Neuronal stem cell (in vitro differentiated cells): ENCODE data around the gene SEPTIN7.
A peak's percentile ranks its signal among the peaks of the same experiment; 100 is the strongest.

ENCODE experiments used
- DNase-seq: peaks from one replicate; pipeline ENCODE4 v3.0.0-alpha.2; 2013; ENCODE audit warnings: low spot score
- H2AFZ ChIP-seq: one replicate; pipeline ENCODE4 v1.6.1; 2013; ENCODE audit warnings: mild to moderate bottlenecking, low read length, inconsistent platforms
- H2AK5ac ChIP-seq: 2 replicates; pipeline ENCODE4 v1.6.1; 2013; ENCODE audit warnings: low read depth, mild to moderate bottlenecking, inconsistent platforms, low read length, moderate library complexity, mixed read lengths
- H2BK120ac ChIP-seq: 2 replicates; pipeline ENCODE4 v1.6.1; 2013; ENCODE audit warnings: low read depth, mild to moderate bottlenecking, inconsistent platforms, low read length, moderate library complexity, mixed read lengths
- H2BK12ac ChIP-seq: one replicate; pipeline ENCODE4 v1.6.1; 2013; ENCODE audit warnings: low read length, inconsistent platforms
- H2BK15ac ChIP-seq: 2 replicates; pipeline ENCODE4 v1.6.1; 2013; ENCODE audit warnings: mild to moderate bottlenecking, low read length, inconsistent platforms, mixed read lengths
- H2BK5ac ChIP-seq: one replicate; pipeline ENCODE4 v1.6.1; 2013; ENCODE audit warnings: inconsistent platforms, mild to moderate bottlenecking, low read length, moderate library complexity
- H3K14ac ChIP-seq: one replicate; pipeline ENCODE4 v1.6.1; 2013; ENCODE audit warnings: low read length, inconsistent platforms
- H3K18ac ChIP-seq: 2 replicates; pipeline ENCODE4 v1.6.1; 2013; ENCODE audit warnings: low read length, inconsistent platforms
- H3K23ac ChIP-seq: 2 replicates; pipeline ENCODE4 v1.6.1; 2013; ENCODE audit warnings: low read depth, mild to moderate bottlenecking, mixed read lengths, low read length, inconsistent platforms; ENCODE audit not compliant: poor library complexity
- H3K27ac ChIP-seq: replicated peaks from 3 replicates; pipeline ENCODE4 v1.5.1; 2013; ENCODE audit warnings: low read length, inconsistent platforms
- H3K27me3 ChIP-seq, 3 experiments: 2 replicates each; pipeline ENCODE4 v1.6.1; 2013; ENCODE audit warnings: low read length in 3 of 3, mild to moderate bottlenecking in 2 of 3, inconsistent platforms in 1 of 3, low read depth in 1 of 3, mixed read lengths in 1 of 3, moderate library complexity in 1 of 3; ENCODE audit not compliant: control insufficient read depth in 3 of 3, insufficient read depth in 3 of 3
- H3K36me3 ChIP-seq, 2 donors: replicated peaks in 1 of 2; 2 replicates each; pipeline ENCODE4 v1.6.1; 2013; ENCODE audit warnings: low read length in 2 of 2; ENCODE audit not compliant: control insufficient read depth in 2 of 2, insufficient read depth in 2 of 2
- H3K4ac ChIP-seq: 2 replicates; pipeline ENCODE4 v1.6.1; 2013; ENCODE audit warnings: inconsistent platforms, mild to moderate bottlenecking, low read length, moderate library complexity
- H3K4me1 ChIP-seq, 2 donors: 1 replicate in 1 of 2; 2 replicates in 1 of 2; pipeline ENCODE4 v1.6.1; 2013; ENCODE audit warnings: low read length in 2 of 2, low read depth in 1 of 2; ENCODE audit not compliant: control insufficient read depth in 2 of 2, insufficient read depth in 1 of 2
- H3K4me2 ChIP-seq: one replicate; pipeline ENCODE4 v1.6.1; 2013; ENCODE audit warnings: mild to moderate bottlenecking, low read length, inconsistent platforms; ENCODE audit not compliant: insufficient read depth, poor library complexity, severe bottlenecking
- H3K4me3 ChIP-seq, 2 donors: 2 replicates each; pipeline ENCODE4 v1.5.1; 2013; ENCODE audit warnings: low read length in 2 of 2, mild to moderate bottlenecking in 2 of 2, inconsistent platforms in 1 of 2, moderate library complexity in 1 of 2
- H3K79me1 ChIP-seq: one replicate; pipeline ENCODE4 v1.6.1; 2013; ENCODE audit warnings: low read depth, mild to moderate bottlenecking, inconsistent platforms, low read length, moderate library complexity
- H3K9ac ChIP-seq: one replicate; pipeline ENCODE4 v1.6.1; 2013; ENCODE audit warnings: mild to moderate bottlenecking, low read depth, low read length, inconsistent platforms; ENCODE audit not compliant: poor library complexity
- H3K9me3 ChIP-seq, 2 donors: replicated peaks in 1 of 2; 2 replicates each; pipeline versions ENCODE3 to v1.6.1; 2013; ENCODE audit warnings: low read length in 2 of 2, mild to moderate bottlenecking in 2 of 2, inconsistent platforms in 1 of 2, low read depth in 1 of 2, mixed read lengths in 1 of 2, moderate library complexity in 1 of 2; ENCODE audit not compliant: control insufficient read depth in 2 of 2, insufficient read depth in 1 of 2
- H4K8ac ChIP-seq: one replicate; pipeline ENCODE4 v1.6.1; 2013; ENCODE audit warnings: low read depth, mild to moderate bottlenecking, inconsistent platforms, low read length, moderate library complexity
- H4K91ac ChIP-seq: one replicate; pipeline ENCODE4 v1.6.1; 2013; ENCODE audit warnings: low read length, low read depth, mild to moderate bottlenecking, inconsistent platforms; ENCODE audit not compliant: poor library complexity
- WGBS, 2 donors: extraction: QIAGEN DNeasy Blood & Tissue Kit; methylation state at CpG; one replicate each; pipeline ENCODE4 v1.1.7; 2013; ENCODE audit warnings: missing lambda C conversion rate in 2 of 2, mixed read lengths in 1 of 2; ENCODE audit not compliant: insufficient read length in 2 of 2, insufficient replicate concordance in 1 of 2; ENCODE audit errors: extremely low coverage in 2 of 2; 5-methylcytosine and 5-hydroxymethylcytosine counted together

SEPTIN7 gene

DNA sequence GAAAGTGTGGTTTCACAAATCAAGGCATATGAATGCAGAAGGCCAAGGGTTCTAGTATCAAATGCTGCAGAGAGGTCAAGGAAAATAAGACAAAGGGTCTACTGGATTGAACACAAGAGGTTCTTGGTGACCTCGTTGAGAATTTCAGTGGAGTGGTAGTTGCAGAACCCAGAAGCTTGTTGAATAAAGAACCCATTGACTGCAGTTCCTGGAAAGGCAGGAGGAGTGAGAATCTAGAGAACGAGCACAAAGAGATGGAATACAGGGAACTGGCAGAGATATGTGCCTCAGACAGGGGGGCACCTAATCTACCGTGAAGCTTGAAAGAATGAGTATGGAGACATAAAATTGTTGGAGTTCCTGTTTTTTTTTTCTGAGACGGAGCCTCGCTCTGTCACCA, 3.5 kb upstream of the SEPTIN7 start:
- no peak overlapping the region for H3K18ac ChIP-seq
- H2AFZ ChIP-seq = no peak overlapping the region
- H2BK12ac ChIP-seq = no peak overlapping the region
- no peak overlapping the region for H4K91ac ChIP-seq
- no peak overlapping the region for H3K4ac ChIP-seq
- WGBS, 2 donors = no CpG with 5 or more reads among the region's 5 CpGs
- no peak overlapping the region for H4K8ac ChIP-seq
- no peak overlapping the region for H2BK120ac ChIP-seq
- no peaks in the 10 kb centered on the region for H3K36me3 ChIP-seq
- H3K27me3 ChIP-seq = no peaks in the 10 kb centered on the region
- H3K9me3 ChIP-seq = peaks cover 0 to 5% of the 10 kb centered on the region in 2 donors
- no peak overlapping the region for H2BK5ac ChIP-seq
- no peak overlapping the region for H3K9ac ChIP-seq
- no peak overlapping the region for H3K27ac ChIP-seq
- H3K23ac ChIP-seq = no peak overlapping the region
- H3K4me2 ChIP-seq = no peak overlapping the region
- peaks cover 0 to 5% of the 10 kb centered on the region in 2 donors for H3K4me1 ChIP-seq
- H3K14ac ChIP-seq = no peak overlapping the region
- H2AK5ac ChIP-seq = no peak overlapping the region
- no peak for DNase-seq
- no peak overlapping the region for H2BK15ac ChIP-seq
- H3K79me1 ChIP-seq = peaks cover 5% of the 10 kb centered on the region
- H3K4me3 ChIP-seq = no peak overlapping the region

DNA sequence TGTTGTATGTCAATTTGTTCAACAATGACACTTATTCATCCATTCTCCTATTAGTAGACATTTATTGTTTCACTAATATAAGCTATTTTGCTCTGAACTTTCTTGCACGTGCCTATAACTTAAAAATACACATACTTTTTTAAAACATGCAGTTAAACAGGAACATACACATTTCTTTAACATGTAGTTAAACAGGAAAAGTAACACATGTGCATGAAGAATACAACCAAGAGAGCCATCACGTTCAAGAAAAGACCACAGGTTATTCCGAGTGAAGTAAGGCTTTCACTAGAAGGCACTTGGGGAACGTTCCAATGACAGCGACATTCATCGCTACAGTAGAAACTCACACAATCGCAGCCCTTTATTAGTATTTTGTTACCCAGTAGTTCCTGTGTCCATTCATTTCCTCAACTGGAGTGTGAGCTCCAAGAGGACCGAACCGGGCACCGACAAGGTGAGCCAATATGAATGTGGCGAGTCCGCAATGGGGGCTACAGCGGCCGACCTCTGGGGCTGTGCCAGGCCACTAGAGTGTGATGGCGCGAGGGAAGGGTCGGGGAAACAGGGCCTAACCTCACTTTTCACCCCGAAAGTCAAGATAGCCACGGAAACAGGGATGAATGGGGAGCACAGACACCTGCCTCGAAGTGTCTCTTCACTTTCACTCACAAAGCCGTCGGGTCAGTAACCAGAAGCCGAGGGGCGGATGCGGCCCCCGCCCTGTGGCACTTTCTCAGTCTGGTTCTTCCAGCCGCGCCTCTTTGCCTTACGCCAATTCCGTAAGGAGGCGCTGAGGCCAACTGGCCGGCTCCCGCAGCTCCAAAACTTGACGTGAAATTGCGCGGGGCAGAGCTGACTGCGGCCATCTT, 775 bp upstream of the SEPTIN7 start:
- Histone ChIP-seq H3K27me3 (no peaks in the 10 kb centered on the region), H2BK15ac (no peak overlapping the region), H3K18ac (peak overlapping the region; percentile 96), H3K4ac (peak overlapping the region; percentile 54), H2BK12ac (no peak overlapping the region), H3K36me3 (no peaks in the 10 kb centered on the region), H2AFZ (peak overlapping the region; percentile 91), H3K79me1 (peaks cover 5% of the 10 kb centered on the region), H2BK5ac (peak overlapping the region; percentile 76), H3K27ac (peak overlapping the region; percentile 92), H2AK5ac (no peak overlapping the region), H2BK120ac (no peak overlapping the region), H3K9ac (peak overlapping the region; percentile 89), H4K8ac (no peak overlapping the region), H3K9me3 (peaks cover 0 to 5% of the 10 kb centered on the region in 2 donors), H4K91ac (peak overlapping the region; percentile 24), H3K4me3 (peak overlapping the region; percentile 68 to 84), H3K4me1 (peaks cover 0 to 14% of the 10 kb centered on the region in 2 donors), H3K4me2 (peak overlapping the region; percentile 80), H3K23ac (peak overlapping the region; percentile 76), H3K14ac (no peak overlapping the region)
- no CpG with 5 or more reads among the region's 37 CpGs for WGBS, 2 donors
- peak; percentile 92 for DNase-seq

DNA sequence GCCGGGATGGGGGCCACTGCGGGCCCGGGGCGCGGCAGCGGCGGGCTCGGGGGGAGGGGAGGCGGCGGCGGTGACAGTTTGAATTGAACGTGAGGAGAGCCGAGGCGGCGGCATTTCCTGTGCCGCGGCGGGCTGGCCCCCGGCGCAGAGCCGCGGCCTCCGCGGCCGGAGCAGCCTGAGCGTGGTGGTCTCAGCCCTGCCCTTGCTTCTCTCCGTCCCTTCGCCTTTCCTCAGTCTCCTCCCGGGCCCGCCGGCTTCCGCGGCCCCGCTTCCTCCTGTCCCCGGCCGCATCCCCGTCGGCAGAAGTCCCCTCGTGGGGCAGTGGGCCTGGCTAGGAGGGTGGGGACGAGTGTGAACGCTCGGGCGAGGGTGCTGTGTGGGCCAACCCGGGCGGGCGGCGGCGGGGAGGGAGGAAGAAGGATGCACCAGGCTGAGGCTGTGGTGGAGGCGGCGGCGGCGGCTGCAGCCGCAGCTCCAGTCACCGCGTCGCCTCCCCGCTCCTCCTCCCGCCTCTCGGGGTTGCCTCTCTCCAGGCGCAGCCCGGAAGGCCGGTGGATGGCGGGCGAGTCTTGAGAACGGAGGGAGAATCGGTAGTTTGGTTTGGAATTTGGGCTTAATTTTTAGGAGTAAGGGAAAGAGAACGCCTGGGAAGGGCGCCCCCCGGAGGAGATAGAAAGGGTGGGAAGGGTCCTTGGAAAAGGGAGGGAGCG, 690 bp downstream of the SEPTIN7 start:
- Histone ChIP-seq H3K27me3 (no peaks in the 10 kb centered on the region), H2AK5ac (peak overlapping the region; percentile 72), H2BK5ac (peak overlapping the region; percentile 99), H4K91ac (no peak overlapping the region), H3K4me1 (peaks cover 0 to 14% of the 10 kb centered on the region in 2 donors), H3K27ac (peak overlapping the region; percentile 96), H3K4me2 (peak overlapping the region; percentile 57), H2BK12ac (no peak overlapping the region), H3K79me1 (peaks cover 5% of the 10 kb centered on the region), H3K36me3 (peaks cover 0 to 3% of the 10 kb centered on the region in 2 donors), H2AFZ (peak overlapping the region; percentile 95), H3K14ac (peak overlapping the region; percentile 97), H3K23ac (peak overlapping the region; percentile 99), H3K9ac (peak overlapping the region; percentile 99), H3K4me3 (peak overlapping the region; percentile 68 to 100), H4K8ac (peak overlapping the region; percentile 77), H3K4ac (peak overlapping the region; percentile 85), H2BK15ac (peak overlapping the region; percentile 87), H3K9me3 (peaks cover 0 to 7% of the 10 kb centered on the region in 2 donors), H2BK120ac (no peak overlapping the region), H3K18ac (peak overlapping the region; percentile 100)
- WGBS, 2 donors = no CpG with 5 or more reads among the region's 70 CpGs
- peak; percentile 48 for DNase-seq

DNA sequence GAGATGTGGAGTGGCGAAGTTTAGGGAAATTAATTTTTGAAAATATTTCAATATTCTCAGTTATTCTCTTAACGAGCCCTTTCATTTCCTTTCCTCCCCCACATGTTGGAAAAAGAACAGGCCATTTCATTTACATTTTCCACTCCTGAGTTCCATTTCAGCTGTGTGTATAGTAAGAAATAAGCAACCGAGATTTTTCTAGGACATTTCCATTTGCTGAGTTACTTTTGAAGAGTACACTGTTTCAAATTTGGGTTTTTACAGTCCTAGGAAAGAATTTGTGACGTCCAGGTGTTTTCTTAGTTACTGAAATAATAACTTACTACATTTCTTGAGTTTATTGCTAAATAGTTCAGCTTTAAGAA, 1.2 kb downstream of the SEPTIN7 start:
- H2AK5ac ChIP-seq = no peak overlapping the region
- no peak overlapping the region for H3K14ac ChIP-seq
- H3K27me3 ChIP-seq = no peaks in the 10 kb centered on the region
- H3K4me1 ChIP-seq = peaks cover 0 to 14% of the 10 kb centered on the region in 2 donors
- peaks cover 5% of the 10 kb centered on the region for H3K79me1 ChIP-seq
- DNase-seq = no peak
- H3K4me2 ChIP-seq = peak overlapping the region; percentile 57
- H3K4ac ChIP-seq = no peak overlapping the region
- H2BK15ac ChIP-seq = no peak overlapping the region
- no CpG with 5 or more reads among the region's 4 CpGs for WGBS, 2 donors
- no peak overlapping the region for H4K8ac ChIP-seq
- peak overlapping the region; percentile 25 for H3K27ac ChIP-seq
- no peak overlapping the region for H2BK120ac ChIP-seq
- no peak overlapping the region for H4K91ac ChIP-seq
- H3K9me3 ChIP-seq = peaks cover 0 to 7% of the 10 kb centered on the region in 2 donors
- no peak overlapping the region for H2BK12ac ChIP-seq
- H3K18ac ChIP-seq = no peak overlapping the region
- H2BK5ac ChIP-seq = no peak overlapping the region
- no peak overlapping the region for H2AFZ ChIP-seq
- no peak overlapping the region for H3K23ac ChIP-seq
- no peak overlapping the region for H3K9ac ChIP-seq
- H3K4me3 ChIP-seq = peak overlapping the region in 1 of 2 donors; percentile 68
- peaks cover 0 to 3% of the 10 kb centered on the region in 2 donors for H3K36me3 ChIP-seq
